Raji (cell line): ENCODE results near the gene PTPN6.
A peak's percentile ranks its signal among the peaks of the same experiment; 100 is the strongest.

Experiments used
- POLR2A ChIP-seq: IDR thresholded peaks from 2 replicates; pipeline ENCODE4 v1.6.1; 2011; ENCODE audit warnings: low read depth, low read length, control low read depth; ENCODE audit not compliant: insufficient read depth

PTPN6 gene

DNA sequence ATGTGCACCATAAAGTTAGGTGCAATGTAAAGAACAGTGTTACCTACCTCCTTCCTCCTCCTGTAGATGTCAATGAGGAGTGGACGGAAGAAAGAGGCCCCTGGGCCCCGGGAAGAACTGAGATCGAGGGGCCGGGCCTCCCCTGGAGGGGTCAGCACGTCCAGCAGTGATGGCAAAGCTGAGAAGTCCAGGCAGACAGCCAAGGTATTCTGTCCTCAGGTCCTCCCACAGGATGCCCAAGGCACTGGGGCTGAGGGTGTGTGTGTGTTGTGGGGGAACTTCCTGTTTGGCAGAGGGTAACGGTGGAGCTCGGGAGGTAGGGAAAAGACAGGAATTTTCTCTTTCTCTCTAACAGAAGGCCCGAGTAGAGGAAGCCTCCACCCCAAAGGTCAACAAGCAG is 17.0 kb upstream of the PTPN6 start:
- peak; percentile 28; the same call in 1 of the 2 replicates for TF ChIP-seq POLR2A

DNA sequence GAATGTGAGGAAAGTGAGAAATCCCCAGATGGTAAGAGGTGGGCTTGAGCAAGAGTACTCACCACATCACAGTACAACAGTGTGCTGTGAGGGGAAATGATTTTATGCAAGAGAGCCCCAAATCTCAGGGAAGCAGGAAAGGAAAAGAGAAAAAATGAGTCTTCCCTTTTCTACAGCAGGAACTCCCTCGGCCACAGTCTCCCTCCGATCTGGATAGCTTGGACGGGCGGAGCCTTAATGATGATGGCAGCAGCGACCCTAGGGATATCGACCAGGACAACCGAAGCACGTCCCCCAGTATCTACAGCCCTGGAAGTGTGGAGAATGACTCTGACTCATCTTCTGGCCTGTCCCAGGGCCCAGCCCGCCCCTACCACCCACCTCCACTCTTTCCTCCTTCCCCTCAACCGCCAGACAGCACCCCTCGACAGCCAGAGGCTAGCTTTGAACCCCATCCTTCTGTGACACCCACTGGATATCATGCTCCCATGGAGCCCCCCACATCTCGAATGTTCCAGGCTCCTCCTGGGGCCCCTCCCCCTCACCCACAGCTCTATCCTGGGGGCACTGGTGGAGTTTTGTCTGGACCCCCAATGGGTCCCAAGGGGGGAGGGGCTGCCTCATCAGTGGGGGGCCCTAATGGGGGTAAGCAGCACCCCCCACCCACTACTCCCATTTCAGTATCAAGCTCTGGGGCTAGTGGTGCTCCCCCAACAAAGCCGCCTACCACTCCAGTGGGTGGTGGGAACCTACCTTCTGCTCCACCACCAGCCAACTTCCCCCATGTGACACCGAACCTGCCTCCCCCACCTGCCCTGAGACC is 15.6 kb upstream of the PTPN6 start:
- no peak for TF ChIP-seq POLR2A

DNA sequence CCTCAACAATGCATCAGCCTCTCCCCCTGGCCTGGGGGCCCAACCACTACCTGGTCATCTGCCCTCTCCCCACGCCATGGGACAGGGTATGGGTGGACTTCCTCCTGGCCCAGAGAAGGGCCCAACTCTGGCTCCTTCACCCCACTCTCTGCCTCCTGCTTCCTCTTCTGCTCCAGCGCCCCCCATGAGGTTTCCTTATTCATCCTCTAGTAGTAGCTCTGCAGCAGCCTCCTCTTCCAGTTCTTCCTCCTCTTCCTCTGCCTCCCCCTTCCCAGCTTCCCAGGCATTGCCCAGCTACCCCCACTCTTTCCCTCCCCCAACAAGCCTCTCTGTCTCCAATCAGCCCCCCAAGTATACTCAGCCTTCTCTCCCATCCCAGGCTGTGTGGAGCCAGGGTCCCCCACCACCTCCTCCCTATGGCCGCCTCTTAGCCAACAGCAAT is 14.9 kb upstream of the PTPN6 start:
- no peak for TF ChIP-seq POLR2A

DNA sequence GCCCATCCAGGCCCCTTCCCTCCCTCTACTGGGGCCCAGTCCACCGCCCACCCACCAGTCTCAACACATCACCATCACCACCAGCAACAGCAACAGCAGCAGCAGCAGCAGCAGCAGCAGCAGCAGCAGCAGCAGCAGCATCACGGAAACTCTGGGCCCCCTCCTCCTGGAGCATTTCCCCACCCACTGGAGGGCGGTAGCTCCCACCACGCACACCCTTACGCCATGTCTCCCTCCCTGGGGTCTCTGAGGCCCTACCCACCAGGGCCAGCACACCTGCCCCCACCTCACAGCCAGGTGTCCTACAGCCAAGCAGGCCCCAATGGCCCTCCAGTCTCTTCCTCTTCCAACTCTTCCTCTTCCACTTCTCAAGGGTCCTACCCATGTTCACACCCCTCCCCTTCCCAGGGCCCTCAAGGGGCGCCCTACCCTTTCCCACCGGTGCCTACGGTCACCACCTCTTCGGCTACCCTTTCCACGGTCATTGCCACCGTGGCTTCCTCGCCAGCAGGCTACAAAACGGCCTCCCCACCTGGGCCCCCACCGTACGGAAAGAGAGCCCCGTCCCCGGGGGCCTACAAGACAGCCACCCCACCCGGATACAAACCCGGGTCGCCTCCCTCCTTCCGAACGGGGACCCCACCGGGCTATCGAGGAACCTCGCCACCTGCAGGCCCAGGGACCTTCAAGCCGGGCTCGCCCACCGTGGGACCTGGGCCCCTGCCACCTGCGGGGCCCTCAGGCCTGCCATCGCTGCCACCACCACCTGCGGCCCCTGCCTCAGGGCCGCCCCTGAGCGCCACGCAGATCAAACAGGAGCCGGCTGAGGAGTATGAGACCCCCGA is 14.3 kb upstream of the PTPN6 start:
- TF ChIP-seq POLR2A: peak; percentile 56

DNA sequence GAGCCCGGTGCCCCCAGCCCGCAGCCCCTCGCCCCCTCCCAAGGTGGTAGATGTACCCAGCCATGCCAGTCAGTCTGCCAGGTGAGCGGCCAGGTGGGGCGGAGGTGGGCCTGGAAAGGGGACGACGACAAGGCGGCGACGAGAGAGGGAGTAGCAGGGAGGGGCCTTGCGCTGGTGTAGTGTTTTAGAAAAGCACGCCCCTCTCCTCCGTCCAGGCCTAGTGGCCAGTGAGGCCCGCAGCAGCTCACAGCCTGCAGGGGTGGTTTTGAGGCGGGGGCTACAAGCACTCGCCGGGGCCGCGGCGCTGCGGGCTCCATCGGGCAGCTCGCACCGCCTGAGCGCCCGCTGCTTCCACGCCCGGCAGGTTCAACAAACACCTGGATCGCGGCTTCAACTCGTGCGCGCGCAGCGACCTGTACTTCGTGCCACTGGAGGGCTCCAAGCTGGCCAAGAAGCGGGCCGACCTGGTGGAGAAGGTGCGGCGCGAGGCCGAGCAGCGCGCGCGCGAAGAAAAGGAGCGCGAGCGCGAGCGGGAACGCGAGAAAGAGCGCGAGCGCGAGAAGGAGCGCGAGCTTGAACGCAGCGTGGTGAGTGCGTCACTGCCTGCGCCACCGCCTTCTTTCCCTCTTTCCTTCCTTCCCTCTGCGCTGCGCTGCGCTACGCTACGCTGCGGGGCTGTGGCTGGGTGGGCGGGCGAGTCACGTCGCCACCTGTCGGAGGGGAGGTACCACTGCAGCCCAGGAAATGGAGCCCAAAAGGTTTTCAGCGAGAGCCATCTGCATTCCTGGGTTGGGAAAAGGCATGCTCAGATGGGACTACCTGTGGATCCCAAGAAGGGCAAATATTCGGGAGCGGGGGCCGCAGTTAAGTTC is 13.4 kb upstream of the PTPN6 start:
- peak; percentile 94 for TF ChIP-seq POLR2A

DNA sequence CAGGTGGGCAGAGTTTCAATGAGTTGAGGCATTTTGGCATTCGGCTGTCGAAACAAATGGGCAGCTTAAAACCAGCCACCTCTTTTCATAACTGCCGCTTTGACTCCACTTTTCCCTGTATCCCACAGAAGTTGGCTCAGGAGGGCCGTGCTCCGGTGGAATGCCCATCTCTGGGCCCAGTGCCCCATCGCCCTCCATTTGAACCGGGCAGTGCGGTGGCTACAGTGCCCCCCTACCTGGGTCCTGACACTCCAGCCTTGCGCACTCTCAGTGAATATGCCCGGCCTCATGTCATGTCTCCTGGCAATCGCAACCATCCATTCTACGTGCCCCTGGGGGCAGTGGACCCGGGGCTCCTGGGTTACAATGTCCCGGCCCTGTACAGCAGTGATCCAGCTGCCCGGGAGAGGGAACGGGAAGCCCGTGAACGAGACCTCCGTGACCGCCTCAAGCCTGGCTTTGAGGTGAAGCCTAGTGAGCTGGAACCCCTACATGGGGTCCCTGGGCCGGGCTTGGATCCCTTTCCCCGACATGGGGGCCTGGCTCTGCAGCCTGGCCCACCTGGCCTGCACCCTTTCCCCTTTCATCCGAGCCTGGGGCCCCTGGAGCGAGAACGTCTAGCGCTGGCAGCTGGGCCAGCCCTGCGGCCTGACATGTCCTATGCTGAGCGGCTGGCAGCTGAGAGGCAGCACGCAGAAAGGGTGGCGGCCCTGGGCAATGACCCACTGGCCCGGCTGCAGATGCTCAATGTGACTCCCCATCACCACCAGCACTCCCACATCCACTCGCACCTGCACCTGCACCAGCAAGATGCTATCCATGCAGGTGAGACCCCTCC is 12.6 kb upstream of the PTPN6 start:
- no peak for TF ChIP-seq POLR2A

DNA sequence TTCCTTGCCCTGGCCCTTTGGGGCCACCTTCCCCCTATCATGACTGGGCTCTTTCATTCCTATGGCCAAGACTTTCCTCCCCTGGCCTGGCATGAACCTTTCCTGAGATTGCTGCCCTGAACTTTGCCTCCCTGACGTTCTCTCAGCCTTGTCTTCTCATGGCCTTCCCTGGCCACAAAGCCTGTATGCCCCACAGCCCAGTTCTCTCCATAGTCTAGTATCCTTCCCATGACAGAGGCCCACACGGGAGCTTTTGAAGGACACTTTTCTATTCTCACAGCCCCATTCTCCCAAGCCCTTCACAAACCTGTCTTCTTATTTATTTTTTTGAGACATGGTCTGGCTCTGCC is 12.0 kb upstream of the PTPN6 start:
- TF ChIP-seq POLR2A: no peak

DNA sequence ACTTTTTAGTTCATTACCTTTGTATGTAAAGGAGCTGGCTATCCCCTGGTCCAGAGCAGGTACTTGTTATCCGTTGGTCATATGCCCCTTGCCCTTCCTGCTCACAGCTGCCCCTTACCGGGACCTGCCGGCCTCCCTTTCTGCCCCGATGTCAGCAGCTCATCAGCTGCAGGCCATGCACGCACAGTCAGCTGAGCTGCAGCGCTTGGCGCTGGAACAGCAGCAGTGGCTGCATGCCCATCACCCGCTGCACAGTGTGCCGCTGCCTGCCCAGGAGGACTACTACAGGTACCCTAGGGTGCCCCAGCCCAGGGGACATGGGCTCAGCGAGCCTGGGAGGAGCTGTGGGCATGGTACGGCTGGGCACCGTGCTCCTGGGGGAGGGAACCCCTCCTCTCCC is 9.9 kb upstream of the PTPN6 start:
- no peak for TF ChIP-seq POLR2A

DNA sequence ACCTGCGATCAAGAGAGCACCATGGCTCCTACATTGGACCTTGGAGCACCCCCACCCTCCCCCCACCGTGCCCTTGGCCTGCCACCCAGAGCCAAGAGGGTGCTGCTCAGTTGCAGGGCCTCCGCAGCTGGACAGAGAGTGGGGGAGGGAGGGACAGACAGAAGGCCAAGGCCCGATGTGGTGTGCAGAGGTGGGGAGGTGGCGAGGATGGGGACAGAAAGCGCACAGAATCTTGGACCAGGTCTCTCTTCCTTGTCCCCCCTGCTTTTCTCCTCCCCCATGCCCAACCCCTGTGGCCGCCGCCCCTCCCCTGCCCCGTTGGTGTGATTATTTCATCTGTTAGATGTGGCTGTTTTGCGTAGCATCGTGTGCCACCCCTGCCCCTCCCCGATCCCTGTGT is 9.4 kb upstream of the PTPN6 start:
- no peak for TF ChIP-seq POLR2A

DNA sequence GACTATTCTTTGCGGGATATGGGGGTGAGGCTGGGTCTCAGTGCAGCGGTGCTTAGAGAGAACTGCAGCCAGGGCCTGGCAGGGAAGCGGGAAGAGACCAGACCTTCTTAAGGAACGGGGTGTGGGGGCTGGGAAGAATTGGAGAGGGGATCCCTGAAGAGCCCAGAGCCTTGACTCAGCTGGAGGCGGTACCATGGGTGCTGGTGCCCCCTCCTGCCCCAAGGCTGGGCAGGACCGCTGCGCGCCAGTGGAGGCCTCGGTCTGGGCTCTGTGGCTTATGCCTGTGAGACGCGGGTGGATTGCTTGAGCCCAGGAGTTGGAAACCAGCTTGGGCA is 8.9 kb upstream of the PTPN6 start:
- TF ChIP-seq POLR2A: no peak

DNA sequence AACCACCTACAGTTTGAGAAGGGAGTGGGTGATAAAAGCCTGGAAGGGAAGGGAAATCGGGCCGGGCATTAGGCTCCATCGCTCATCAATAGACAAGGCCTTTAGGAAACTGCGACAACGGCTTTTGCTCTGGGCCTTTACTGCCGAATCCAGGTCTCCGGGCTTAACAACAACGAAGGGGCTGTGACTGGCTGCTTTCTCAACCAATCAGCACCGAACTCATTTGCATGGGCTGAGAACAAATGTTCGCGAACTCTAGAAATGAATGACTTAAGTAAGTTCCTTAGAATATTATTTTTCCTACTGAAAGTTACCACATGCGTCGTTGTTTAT is 7.8 kb upstream of the PTPN6 start:
- TF ChIP-seq POLR2A: no peak

DNA sequence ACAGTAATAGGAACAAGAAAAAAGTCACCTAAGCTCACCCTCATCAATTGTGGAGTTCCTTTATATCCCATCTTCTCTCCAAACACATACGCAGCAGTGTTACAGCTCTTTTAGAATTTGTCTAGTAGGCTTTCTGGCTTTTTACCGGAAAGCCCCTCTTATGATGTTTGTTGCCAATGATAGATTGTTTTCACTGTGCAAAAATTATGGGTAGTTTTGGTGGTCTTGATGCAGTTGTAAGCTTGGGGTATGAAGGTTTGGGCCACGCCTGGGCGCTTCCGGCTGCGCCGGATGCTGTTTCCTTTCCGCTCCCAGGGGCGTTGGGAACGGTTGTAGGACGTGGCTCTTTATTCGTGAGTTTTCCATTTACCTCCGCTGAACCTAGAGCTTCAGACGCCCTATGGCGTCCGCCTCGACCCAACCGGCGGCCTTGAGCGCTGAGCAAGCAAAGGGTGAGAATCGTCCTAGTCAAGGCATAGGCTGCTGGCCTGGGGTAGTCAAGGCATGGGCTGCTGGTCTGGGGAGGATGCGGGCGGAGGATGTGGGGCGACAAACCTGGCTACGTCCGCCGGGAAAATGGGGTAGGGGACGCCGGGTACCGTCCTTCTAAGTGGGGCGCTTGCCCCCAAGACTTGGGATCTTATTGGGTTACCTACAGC is 7.3 kb upstream of the PTPN6 start, which contains the start of the genes C12orf57 and RNU7-1:
Gene C12orf57 (plus strand): TSS at position 301 of the 659 bp plus-strand sequence. CDS start 100 bp downstream, at position 401.
Gene RNU7-1 (plus strand): TSS at position 95 of the 659 bp plus-strand sequence.
- peak; percentile 100 for TF ChIP-seq POLR2A

DNA sequence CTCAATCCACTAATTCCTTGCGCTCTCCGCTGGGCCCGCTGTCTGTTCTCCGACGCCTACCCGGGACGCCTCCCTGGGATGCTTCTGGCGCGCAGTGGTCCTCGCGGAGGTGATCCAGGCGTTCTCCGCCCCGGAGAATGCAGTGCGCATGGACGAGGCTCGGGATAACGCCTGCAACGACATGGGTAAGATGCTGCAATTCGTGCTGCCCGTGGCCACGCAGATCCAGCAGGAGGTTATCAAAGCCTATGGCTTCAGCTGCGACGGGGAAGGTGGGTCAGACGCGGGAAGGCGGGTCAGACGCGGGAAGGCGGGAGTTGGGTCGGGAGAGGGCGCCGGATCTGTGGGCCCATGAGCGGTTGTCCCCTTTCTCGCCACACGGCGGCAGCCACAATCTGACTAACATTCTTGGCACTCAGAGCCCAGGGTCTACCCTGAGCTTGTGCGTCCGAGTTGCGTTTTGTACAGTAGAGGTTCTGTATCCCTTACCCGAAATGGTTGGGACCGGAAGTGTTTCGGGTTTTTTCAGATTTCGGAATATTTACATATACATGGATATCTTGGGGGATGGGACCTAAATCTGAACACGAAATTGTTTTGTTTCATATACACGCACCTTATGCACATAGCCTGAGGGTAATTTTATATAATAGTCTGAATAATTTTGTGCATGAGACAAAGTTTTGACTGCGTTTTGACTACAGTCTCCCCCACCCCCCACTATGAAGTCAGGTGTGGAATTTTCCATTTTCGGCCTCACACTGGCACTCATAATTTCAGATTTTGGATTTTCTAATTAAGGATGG is 6.6 kb upstream of the PTPN6 start:
- no peak; the same call in 1 of the 2 replicates for TF ChIP-seq POLR2A
